RWPE1 (cell line): ENCODE measurements around the gene LCP1.

ENCODE experiments used
- CTCF ChIA-PET: fragments of 350-600 bp; sonication (Branson Sonifier 250); formaldehyde crosslinking; extraction: SDS; loops from one replicate; lab custom pipeline; 2021; lab: Yijun Ruan, JAX
- POLR2A ChIA-PET: fragments of 400-600 bp; formaldehyde crosslinking; extraction: SDS; loops from one replicate; lab custom pipeline; 2020; ENCODE audit warnings: antibody characterized with exemption; ENCODE audit not compliant: low non-redundant PET; lab: Yijun Ruan, JAX
- DNase-seq: peaks from one replicate; pipeline ENCODE4 v3.0.0; 2012; ENCODE audit warnings: low spot score
- H3K27ac ChIP-seq: fragments of 450-650 bp; 2 replicates; pipeline ENCODE4 v1.5.1; 2017
- CTCF ChIP-seq: fragments of 450-650 bp; conservative IDR thresholded peaks from 2 replicates; pipeline ENCODE4 v1.5.1; 2017; ENCODE audit warnings: low read depth, mild to moderate bottlenecking

The LCP1 gene

GRCh38 chr13:46129955-46130618, 51.9 kb downstream of the LCP1 start:
- no peak overlapping the region for H3K27ac ChIP-seq
- TF ChIP-seq CTCF: no peak
- DNase-seq: no peak
- POLR2A ChIA-PET: no interaction called here
- CTCF ChIA-PET: interaction anchor here (0.5 kb wide), 1 partner anchor 457 kb away, joined by 4 read pairs; no protein-coding TSS in a partner anchor

- no peak overlapping the region for H3K27ac ChIP-seq
- ChIA-PET POLR2A (no interaction called here), CTCF (no interaction called here)
- TF ChIP-seq CTCF: no peak
- DNase-seq: no peak
These were observed 52.9 kb downstream of the LCP1 start for GRCh38 chr13:46129124-46129523.

- no peak overlapping the region for H3K27ac ChIP-seq
- TF ChIP-seq CTCF: no peak
- no peak for DNase-seq
- ChIA-PET CTCF (interaction anchor here (1.8 kb wide), 1 partner anchor 320 kb away, joined by 8 read pairs; no protein-coding TSS in a partner anchor), POLR2A (no interaction called here)
These were observed 54.5 kb downstream of the LCP1 start for GRCh38 chr13:46127358-46128023.

GRCh38 chr13:46126552-46127357, 55.2 kb downstream of the LCP1 start:
- POLR2A ChIA-PET: no interaction called here
- no peak overlapping the region for H3K27ac ChIP-seq
- DNase-seq: peak; percentile 72
- CTCF ChIA-PET: interaction anchor here (0.6 to 1.8 kb wide), 12 partner anchors 12 to 542 kb away, joined by 3 to 8 read pairs (median 4); partner anchors contain the start of gene ZC3H13
- TF ChIP-seq CTCF: peak; percentile 77

GRCh38 chr13:46126056-46126455, 55.9 kb downstream of the LCP1 start:
- no peak for DNase-seq
- H3K27ac ChIP-seq: no peak overlapping the region
- ChIA-PET POLR2A (no interaction called here), CTCF (interaction anchor here (0.6 to 1.8 kb wide), 13 partner anchors 12 to 822 kb away, joined by 3 to 8 read pairs (median 3); partner anchors contain the start of gene ZC3H13)
- TF ChIP-seq CTCF: no peak
